ENCODE results near the gene MOAP1.
"Not testable (repeated sequence)": the region's sequence is repeated elsewhere in the genome, so short reads cannot be mapped to it uniquely, and the experiment has no call there.

MOAP1 gene, protein sequence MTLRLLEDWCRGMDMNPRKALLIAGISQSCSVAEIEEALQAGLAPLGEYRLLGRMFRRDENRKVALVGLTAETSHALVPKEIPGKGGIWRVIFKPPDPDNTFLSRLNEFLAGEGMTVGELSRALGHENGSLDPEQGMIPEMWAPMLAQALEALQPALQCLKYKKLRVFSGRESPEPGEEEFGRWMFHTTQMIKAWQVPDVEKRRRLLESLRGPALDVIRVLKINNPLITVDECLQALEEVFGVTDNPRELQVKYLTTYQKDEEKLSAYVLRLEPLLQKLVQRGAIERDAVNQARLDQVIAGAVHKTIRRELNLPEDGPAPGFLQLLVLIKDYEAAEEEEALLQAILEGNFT

DNA sequence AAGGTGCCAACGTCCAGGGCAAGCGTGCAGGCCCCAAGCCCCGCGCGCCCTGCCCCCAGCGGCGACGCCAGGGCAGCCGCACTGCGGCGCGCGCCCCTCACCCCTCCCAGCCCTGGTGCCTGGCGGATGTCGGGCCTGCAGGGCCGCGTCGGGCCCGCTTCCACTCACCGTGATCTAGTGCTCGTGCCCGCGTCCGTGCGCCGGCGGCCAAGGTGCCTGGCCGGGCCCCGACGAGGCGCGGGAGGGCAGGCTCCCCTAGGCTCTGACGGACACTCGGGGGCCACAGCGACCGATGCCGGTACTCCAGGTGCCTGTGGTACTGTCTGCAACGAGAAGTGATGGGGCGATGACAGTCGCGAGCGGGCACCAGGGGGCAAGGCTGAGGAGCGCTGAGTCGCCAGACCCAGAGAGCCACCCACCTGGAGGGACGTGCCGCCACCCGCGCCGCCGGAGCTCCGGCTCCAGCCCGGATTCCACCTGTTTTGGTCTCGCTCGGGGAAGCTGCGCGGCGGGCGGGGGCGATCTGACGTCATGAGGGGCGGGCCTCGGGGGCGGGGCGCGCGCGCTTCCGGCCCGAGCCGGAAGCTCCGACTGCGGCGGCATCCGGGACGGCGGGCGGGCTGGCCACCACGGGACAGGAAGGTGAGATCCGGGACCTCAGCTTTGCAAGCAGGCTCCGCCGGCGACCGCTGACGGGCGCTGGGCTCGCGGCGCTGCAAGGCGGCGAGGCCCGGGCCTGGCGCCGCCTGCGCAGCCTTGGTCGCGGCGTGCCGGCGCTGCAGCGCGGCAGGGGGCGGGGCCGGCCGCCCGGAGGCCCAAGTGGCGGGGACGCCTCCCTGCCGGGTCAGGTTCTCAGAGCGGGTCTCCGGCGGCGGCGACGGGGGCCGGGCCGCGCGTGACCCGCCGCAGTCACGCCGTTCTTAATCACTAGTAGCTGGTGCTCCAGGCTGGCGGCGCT lies at the start of gene MOAP1, which contains the start of gene LYSET:
Gene MOAP1, minus strand, starts transcription at position 507 of the 958 bp plus-strand sequence. CDS start 655 bp downstream, outside the sequence.
Gene LYSET, plus strand, starts transcription at position 927 of the 958 bp plus-strand sequence. CDS start 89 bp downstream, outside the sequence.
- peak; percentile 58 for DNase-seq

DNA sequence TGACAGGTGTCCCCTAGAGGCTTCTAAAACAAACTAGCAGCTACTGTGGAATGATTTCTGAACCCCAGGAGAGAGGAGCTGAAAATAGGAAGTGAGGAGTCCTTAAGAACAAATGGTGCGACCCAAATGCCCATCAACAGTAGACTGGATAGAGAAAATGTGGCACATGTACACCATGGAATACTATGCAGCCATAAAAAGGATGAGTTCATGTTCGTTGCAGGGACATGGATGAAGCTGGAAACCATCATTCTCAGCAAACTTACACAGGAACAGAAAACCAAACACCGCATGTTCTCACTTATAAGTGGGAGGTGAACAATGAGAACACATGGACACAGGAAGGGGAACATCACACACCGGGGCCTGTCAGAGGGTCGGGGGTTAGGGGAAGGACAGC lies 48.4 kb upstream of the MOAP1 start:
- not testable (repeated sequence) for DNase-seq

DNA sequence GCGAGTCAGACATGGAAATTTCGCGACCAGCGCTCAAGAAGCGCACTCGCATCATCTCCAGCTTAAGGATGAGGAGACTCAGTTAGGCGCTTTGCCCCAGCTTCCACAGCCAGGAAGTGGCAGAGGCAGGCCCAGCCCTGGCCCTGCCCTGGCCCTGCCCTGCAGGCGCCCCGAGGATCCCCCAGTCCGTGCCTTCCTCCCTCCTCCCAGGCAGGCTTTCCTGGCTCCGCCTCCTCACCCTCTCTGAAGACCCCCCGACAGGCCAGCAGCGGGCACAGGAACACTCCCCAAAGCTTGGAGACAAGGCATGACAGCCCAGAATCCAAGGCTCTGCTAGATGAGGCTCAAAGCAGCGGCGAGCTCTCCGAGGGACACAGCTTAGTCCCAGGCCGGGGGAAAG lies 47.5 kb upstream of the MOAP1 start:
- no peak for DNase-seq

DNA sequence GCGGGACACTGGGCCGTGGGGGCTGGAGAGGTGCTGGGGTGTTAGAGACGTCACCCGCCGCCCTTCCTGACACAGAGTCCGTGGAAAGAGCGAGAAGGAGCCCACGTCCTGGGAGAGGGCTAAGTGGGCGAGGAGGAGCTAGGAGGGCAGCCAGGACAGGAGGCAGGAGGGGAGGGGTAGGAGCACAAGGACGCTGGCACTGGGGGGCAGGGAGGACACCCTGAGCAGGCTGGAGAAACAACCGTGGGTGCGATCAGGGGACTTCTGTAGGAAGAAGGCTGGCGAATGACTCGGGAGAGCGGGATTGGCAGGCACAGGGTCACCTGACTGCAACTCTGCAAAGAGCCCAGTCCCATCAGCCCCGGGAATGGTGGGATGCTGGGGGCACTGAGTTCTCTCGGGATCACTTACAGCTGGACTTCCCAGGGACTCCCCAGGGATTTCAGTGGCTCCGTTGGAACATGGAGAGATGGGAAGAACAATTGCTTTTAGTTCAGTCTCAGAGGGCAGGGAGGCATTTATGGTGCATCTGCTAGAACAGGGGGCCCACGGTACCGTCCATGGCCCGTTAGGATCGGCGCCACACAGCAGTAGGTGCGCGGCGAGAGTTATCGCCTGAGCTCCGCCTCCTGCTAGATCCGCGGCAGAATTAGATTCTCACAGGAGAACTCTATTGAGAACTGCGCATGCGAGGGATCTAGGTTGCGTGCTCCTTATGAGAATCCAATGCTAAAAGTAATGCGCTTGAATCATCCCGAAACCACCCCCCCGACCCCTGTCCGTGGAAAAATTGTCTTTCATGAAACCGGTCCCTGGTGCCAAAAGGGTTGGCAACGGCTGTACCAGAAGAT lies 46.7 kb upstream of the MOAP1 start:
- DNase-seq = no peak

DNA sequence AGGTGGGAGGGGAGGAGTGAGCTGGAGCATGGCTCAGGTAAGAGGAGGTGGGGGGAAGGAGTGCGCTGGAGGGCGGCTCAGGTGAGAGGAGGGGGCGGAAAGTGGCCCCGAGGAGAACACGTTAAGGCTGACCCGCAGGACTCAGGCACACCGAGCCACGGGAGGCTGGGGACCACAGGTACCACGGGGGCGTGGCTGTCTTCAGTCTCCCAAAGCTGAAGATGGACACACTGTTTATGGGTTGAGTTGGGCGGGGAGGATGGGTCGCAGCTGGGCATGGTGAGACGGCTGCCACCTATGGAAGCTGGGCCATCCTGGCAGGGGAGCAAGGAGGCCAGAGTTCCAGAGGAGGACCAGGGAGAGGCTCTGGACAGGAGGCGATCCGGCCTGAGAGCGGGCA lies 45.8 kb upstream of the MOAP1 start:
- no peak for DNase-seq

DNA sequence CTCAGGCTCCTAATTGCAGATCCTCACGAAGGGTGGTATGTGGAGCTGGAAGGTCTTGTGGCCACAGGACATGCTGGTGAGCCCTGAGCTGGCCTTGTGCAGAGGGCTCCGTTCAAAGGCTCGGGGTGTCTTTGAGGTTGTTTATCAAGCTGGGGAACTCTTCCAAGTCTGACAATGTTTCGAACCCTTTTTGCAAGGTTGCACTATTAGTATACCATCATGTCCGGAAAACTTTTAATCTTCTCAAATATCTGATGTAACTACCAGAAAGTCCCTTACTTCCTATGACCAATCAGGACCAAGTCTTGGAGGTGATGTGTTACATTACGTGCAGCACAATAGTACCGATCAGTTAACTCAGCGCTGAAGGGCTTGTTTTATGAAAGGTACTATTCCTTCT lies 43.9 kb upstream of the MOAP1 start:
- DNase-seq = no peak

DNA sequence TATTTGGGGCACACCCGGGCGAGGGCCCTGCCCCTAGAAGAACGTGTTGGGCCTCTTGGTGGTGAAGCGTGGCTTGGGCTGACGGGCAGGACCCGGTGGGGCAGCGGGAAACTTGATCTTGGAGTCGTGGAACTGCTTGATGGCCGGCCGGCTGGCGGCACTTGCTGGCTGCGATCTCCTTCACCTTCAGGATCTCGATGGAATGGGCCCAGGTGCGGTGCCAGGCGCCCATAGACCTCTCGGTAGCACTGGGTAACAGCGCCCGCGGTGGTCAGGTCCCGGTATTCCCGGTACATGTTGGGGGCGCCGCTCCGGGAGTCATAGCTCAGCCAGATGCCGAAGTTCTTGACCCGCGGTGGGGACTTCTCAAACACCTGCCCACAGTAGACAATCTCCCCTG lies 38.9 kb upstream of the MOAP1 start:
- DNase-seq = no peak

DNA sequence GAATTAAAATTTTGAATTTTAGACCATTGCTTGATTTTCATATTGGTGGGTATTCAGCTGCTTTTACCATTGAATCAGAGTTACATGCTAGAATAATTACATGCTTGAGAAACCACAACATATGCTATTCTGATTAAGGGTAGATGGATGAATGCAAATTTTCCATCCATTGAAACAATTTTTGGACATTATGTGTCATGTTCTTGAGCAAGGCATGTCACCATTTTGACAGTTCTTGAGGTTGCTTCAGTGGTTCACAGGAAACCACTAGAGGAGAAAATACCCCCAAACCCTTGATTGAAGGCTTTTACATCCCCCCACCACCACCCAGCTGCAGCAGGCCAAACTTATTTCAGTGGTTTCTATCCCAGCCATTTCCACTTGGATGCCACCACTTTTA lies 35.8 kb upstream of the MOAP1 start:
- DNase-seq = no peak

DNA sequence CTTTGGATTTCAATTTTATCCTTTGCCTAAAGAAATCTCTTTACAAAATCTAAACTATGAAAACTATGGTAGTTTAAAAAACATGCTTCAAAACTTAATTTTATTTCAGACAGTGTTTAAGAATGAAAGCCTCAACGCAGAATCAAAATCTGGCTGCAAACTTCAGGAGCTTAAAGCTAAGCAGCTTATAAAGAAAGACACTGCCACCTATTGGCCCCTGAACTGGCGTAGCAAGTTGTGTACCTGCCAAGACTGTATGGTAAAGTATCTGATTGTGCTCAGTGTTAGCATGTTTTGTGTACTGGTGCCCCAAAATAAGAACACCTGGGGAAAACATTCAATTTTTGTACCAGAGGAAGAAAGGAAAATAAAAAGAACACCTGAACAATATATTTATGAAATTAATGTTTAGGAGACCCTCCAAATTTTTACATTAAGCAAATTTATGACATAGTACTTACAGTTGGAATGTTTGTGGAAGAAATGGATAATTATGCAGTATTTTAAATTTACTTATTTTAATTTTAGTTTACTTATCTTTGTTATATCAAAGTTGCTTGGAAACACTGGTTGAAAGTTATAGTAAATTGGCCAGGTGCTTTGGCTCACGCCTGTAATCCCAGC lies 34.5 kb upstream of the MOAP1 start:
- peak; percentile 31 for DNase-seq

DNA sequence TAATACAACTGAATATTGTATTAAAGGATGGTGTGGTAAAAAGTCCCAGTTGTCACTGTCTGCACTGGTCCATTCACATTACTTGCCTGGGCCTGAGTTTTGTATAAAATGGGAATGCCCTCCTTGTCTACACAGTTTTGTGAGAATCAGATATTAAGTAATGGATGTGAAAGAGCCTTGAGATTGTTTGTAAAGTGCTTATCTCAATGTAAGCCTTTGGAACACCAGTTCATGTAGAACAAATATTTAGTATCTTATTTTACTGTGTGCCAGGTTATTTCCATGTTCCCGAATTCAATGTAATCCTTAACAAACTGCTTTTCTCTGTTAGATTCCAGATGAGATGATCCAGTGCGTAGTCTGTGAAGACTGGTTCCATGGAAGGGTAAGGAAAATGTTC lies 29.9 kb upstream of the MOAP1 start:
- no peak for DNase-seq

DNA sequence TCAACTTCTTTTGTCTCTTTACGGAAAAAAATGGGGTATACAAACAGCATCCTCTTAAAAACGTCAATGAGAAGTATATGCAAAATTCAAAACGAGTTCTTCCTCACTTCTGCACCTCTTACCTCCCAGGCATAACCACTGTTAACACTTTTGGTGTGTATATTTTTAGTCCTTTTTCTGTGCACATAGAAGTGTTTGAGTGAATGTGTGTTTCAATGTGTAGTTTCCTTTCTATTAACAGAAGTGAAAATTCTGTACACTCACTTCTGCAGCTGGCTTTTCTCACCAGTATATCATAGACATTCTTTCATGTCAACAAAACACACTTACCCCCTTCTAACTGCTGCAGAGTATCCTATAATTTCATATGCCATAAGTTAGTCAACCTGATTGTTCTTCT lies 27.7 kb upstream of the MOAP1 start:
- no peak for DNase-seq

DNA sequence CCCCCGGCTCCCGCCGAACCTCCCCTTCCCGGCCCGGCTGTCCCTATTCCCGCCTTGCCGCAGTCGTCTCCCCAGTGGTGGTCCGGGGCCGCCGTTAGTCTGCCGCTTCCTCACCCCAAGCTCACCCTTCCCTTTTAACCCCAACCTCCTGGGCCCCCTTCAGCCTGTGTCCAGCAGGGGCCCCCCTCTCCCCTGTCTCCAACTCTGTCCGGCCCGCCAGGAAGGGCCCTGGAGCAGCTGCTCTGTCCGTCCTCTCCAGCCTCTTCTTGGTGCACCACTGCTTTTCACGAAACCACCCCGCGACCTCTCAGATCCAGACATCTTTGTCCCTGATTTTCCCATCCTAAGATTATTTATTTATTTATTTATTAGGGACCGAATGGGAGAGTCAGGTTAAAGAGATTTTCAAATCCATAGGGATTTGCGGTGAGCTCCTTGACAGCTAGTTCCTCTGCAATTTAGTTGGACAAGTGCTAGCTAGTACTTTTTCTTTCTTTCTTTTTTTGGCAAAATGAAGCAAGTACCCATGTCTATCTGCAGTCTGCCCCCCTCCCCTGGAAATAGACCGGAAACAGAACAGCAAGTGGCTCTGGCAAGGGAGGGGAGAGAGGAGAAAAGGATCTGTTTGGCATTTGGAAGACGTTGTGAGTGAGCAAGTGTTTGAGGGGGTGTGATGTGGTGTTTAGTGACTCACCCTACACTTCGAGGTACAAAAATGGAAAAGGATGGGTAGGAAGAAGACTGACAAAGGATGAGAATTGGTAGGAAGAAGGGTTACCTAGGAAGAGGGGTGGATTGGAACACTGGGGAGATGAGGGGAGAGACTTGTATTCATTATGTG lies 23.0 kb upstream of the MOAP1 start:
- DNase-seq = peak; percentile 22

DNA sequence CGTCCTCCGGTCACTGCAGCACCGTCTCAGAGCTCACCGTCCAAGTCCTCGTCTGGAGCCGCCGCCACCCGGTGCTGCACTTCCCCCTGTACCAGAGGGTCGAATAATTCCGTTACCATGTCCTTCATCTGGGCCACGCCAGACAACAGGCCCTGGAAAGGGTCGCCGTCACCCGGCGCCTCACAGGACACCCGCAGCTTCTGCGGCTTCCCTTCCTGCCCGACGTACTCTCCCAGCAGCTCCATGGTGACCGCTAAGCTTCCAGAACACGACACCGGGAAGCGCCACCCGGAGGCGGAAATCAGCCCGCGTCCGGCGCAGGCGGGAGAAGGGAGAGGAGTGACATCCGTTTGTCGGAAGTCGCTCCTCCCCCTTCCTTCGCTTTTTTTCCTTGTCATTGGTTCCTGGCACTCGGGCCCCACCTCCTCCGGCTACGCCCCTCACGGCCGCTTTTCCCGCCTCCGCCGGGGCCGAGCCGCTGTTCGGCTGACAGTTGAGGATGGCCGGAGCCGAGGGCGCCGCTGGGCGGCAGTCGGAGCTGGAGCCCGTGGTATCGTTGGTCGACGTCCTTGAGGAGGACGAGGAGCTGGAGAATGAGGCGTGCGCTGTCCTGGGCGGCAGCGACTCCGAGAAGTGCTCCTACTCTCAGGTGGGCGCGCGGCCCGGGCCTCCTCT lies 22.2 kb upstream of the MOAP1 start, which contains the start of the genes GON7 and UBR7:
Gene GON7, minus strand, starts transcription at position 273 of the 675 bp plus-strand sequence. Its CDS starts 28 bp downstream, at position 245.
Gene UBR7, plus strand, starts transcription at position 464 of the 675 bp plus-strand sequence. Its CDS starts 36 bp downstream, at position 500.
- peak; percentile 98 for DNase-seq

DNA sequence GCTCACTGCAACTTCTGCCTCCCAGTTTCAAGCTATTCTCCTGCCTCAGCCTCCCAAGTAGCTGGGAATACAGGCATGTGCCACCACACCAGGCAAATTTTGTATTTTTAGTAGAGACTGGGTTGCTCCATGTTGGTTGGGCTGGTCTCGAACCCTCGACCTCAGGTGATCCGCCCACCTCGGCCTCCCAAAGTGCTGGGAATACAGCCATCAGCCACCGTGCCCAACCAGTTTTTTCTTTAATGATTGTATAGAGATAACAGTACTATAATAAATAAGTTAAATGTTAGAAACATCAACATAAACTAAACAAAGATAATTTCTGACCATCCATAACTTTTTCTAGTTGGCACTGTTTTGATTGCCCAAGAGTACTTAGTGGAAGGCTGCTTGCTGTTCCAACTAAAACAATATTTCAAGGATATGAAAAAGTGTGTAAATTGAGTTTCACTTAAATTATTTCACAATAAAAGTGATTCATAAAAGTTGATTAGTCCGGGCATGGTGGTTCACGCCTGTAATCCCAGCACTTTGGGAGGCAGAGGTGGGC lies 16.5 kb upstream of the MOAP1 start:
- DNase-seq = no peak

DNA sequence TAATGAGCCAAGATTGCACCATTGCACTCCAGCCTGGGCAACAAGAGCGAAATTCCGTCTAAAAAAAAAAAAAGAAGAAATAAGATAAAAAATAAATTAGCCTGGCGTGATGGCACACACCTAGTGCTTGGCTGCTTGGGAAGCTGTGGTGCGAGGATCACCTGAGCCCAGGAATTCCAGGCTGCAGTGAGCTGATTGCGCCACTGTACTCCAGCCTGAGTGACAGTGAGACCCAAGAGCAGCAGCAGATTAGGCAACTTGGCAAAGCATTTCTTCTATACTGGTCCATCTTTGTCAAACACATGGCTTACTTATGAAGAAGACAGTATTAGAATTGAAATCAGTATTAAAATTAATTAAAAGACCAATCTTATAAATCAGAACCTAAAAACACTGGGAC lies 15.9 kb upstream of the MOAP1 start:
- no peak for DNase-seq

DNA sequence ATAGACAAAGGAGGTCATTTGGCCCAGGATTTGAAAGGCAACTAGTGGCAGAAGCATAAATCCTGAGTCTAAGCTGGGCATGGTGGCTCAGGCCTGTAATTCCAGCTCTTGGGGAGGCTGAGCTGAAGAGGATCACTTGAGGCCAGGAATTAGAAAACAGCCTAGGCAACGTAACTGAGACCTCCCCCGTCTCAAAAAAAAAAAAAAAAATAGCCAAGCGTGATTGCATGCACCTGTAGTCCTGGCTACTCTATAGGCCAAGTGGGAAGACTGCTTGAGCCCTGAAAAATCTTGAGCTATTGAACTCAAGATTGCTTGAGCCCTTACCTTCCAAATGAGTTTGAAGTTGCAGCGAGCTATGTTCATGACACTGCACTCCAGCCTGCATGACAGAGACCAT lies 14.3 kb upstream of the MOAP1 start:
- DNase-seq = no peak

DNA sequence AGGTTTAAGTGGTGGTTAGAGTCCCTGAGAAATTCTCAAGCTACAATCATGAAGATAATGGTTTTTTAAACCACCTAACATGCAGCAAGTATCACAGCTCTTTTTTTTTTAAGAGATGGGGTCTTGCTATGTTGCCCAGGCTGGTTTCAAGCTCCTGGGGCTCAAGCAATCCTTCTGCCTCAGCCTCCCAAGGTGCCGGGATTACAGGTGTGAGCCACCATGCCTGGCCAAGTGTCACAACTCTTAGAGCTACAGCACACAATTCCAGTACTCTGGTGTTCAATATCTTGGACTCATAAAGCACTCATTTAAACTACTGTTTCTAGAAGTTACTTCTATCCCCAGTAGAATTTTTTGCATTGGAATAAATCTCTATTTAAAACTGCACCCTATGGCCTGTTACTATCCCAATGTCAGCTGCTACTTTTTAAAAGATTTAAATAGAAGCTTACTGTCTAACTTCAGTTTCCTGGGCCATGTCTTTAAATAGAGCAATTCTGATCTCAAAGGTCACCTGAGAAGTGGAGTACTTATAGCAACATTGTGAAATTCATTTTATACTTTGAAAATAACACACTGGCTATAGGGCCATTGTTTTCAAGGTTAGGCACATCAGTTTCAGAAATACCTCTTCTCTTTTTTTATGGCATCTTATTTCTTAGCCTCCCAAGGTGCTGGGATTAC lies 10.8 kb upstream of the MOAP1 start:
- no peak for DNase-seq

DNA sequence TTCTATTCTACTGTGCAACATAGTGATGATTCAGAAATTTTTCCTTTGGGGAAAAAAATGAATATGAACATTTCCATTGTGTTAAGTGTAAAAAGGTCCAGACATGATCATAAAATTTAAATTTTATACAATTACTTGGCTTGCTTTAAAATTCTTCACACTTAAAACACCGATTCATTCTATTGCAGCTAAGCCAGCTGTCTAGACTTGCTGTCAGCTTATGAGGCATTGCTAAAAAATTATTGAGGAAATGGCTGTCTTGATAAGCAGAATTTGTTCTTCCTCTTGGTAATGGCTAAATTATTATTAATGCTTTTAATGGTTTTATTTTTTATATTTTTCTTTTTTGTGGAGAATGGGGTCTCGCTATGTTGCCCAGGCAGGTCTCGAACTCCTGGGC lies 2.3 kb upstream of the MOAP1 start:
- no peak for DNase-seq

DNA sequence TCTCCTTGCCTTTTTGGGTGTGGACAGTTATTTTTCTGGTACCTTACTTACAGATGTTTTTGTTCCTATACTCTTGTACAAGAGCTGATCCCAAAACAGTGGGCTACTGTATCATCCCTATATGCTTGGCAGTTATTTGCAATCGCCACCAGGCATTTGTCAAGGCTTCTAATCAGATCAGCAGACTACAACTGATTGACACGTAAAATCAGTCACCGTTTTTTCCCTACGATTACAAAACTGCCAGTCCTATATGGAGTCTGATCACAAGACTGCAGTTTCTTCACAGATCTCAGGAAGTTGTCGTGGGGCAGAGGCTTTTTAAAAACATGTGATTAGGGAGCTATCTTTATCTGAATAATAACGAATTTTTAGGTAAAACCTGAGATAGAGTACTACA lies 1.8 kb upstream of the MOAP1 start:
- no peak for DNase-seq

DNA sequence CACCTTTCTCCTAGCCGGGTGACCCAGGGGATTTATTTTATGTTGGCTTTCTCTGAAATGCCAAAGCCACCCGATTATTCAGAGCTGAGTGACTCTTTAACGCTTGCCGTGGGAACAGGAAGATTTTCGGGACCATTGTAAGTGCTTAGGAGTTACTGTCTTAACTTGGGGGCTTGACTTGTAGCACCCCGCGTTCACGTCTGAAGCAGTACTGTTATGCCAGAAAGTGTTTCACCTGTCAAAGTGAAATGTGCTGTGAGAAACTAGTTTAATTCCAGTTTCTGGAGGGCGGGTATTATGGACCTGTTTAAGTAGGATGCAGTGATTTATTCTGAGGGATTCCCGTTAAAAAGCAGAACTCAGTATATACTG lies 638 bp upstream of the MOAP1 start:
- no peak for DNase-seq

All from amniotic stem cell (primary cell).